NOMO-1 treated with dmso at 0.1 percent for 144 hours (cell line): Measurements from ENCODE around the gene CDK12.
A peak's percentile ranks its signal among the peaks of the same experiment; 100 is the strongest.
"Not testable (repeated sequence)": the region's sequence is repeated elsewhere in the genome, so short reads cannot be mapped to it uniquely, and the experiment has no call there.

ENCODE experiments used
- DNase-seq: peaks from one replicate; lab custom pipeline; 2025; ENCODE audit not compliant: unreplicated experiment; lab: John Stamatoyannopoulos, UW

CDK12 gene

GRCh38 chr17:39461113-39461925 is at the start of gene CDK12:
Gene CDK12, plus strand, starts transcription at chr17:39461486. Its CDS starts 586 bp downstream, at chr17:39462072.
- DNase-seq, result peak; percentile 92

- DNase-seq, result no peak
These were observed 45.1 kb upstream of the CDK12 start for GRCh38 chr17:39416141-39416540.

- DNase-seq, result no peak
These were observed 31.7 kb upstream of the CDK12 start for GRCh38 chr17:39429600-39429999.

- not testable (repeated sequence) for DNase-seq
These were observed 21.4 kb upstream of the CDK12 start for GRCh38 chr17:39439868-39440267.

- no peak for DNase-seq
These were observed 18.0 kb upstream of the CDK12 start for GRCh38 chr17:39443326-39443725.

GRCh38 chr17:39447561-39447960 is 13.7 kb upstream of the CDK12 start:
- DNase-seq, result no peak

GRCh38 chr17:39450051-39450450 is 11.2 kb upstream of the CDK12 start:
- no peak for DNase-seq

GRCh38 chr17:39450847-39451581 is 10.3 kb upstream of the CDK12 start, which contains the start of gene MED1:
Gene MED1, minus strand, starts transcription at chr17:39451263. Its CDS starts 201 bp downstream, at chr17:39451062.
- DNase-seq, result peak; percentile 97

- no peak for DNase-seq
These were observed 5.4 kb upstream of the CDK12 start for GRCh38 chr17:39455919-39456318.

- no peak for DNase-seq
These were observed 762 bp downstream of the CDK12 start for GRCh38 chr17:39461926-39462569.

GRCh38 chr17:39462631-39463375 is 1.5 kb downstream of the CDK12 start:
- DNase-seq, result peak; percentile 6

GRCh38 chr17:39464639-39465181 is 3.4 kb downstream of the CDK12 start:
- DNase-seq, result not testable (repeated sequence)

GRCh38 chr17:39468610-39469009 is 7.3 kb downstream of the CDK12 start:
- DNase-seq, result not testable (repeated sequence)

GRCh38 chr17:39473310-39473709 is 12.0 kb downstream of the CDK12 start:
- DNase-seq, result no peak

GRCh38 chr17:39479631-39480030 is 18.3 kb downstream of the CDK12 start:
- not testable (repeated sequence) for DNase-seq

- DNase-seq, result no peak
These were observed 22.2 kb downstream of the CDK12 start for GRCh38 chr17:39483506-39483905.

- DNase-seq, result no peak
These were observed 22.9 kb downstream of the CDK12 start for GRCh38 chr17:39484178-39484577.

GRCh38 chr17:39485555-39485954 is 24.3 kb downstream of the CDK12 start:
- no peak for DNase-seq

GRCh38 chr17:39486242-39486641 is 25.0 kb downstream of the CDK12 start:
- no peak for DNase-seq

- DNase-seq, result not testable (repeated sequence)
These were observed 26.2 kb downstream of the CDK12 start for GRCh38 chr17:39487490-39487889.

GRCh38 chr17:39487946-39488345 is 26.7 kb downstream of the CDK12 start:
- DNase-seq, result no peak
